HepG2 (cell line): Measurements from ENCODE around the gene RNF114. TPM values are rescaled to one million over a fixed set of nuclear protein-coding genes. Genes with fewer than 3 reads are reported as not detected.
A peak's percentile ranks its signal among the peaks of the same experiment; 100 is the strongest.

Source experiments
- HOXA3 ChIP-seq: sonication (generic); formaldehyde crosslinking; IDR thresholded peaks from 2 replicates; pipeline ENCODE4 v1.5.0; 2020; ENCODE audit warnings: missing genetic modification reagents
- RAD21 ChIP-seq: fragments of 450-650 bp; formaldehyde crosslinking; IDR thresholded peaks from 2 replicates; pipeline ENCODE4 v1.5.0; 2020; ENCODE audit warnings: mild to moderate bottlenecking
- RARA ChIP-seq: IDR thresholded peaks from 2 replicates; pipeline ENCODE4 v1.6.1; 2016; ENCODE audit warnings: missing genetic modification reagents, missing compliant biosample characterization
- ZKSCAN8 ChIP-seq: IDR thresholded peaks from 2 replicates; pipeline ENCODE4 v1.6.1; 2016; ENCODE audit warnings: borderline replicate concordance, missing genetic modification reagents, missing compliant biosample characterization
- ZMYM2 ChIP-seq: sonication (generic); formaldehyde crosslinking; IDR thresholded peaks from 2 replicates; pipeline ENCODE4 v1.8.0; 2022; ENCODE audit warnings: mild to moderate bottlenecking, missing genetic modification reagents
- ZNF124 ChIP-seq: sonication (generic); formaldehyde crosslinking; IDR thresholded peaks from 2 replicates; pipeline ENCODE4 v1.4.0; 2020; ENCODE audit warnings: missing genetic modification reagents
- ZNF205 ChIP-seq: IDR thresholded peaks from 2 replicates; pipeline ENCODE4 v1.6.1; 2018; ENCODE audit warnings: missing biosample characterization, missing genetic modification reagents
- ZNF335 ChIP-seq: sonication (generic); formaldehyde crosslinking; IDR thresholded peaks from 2 replicates; pipeline ENCODE4 v1.4.0; 2020; ENCODE audit warnings: missing genetic modification reagents
- ZNF652 ChIP-seq: IDR thresholded peaks from 2 replicates; pipeline ENCODE4 v1.6.1; 2016; ENCODE audit warnings: low read depth, borderline replicate concordance
- ZNF703 ChIP-seq: sonication (generic); formaldehyde crosslinking; IDR thresholded peaks from 2 replicates; pipeline ENCODE4 v1.5.1; 2020; ENCODE audit warnings: missing genetic modification reagents, mild to moderate bottlenecking, moderate library complexity, borderline replicate concordance
- polyA plus RNA-seq, 8 experiments: library from polyadenylated mRNA; depleted of rRNA in 3 of 8; stranded (reverse) in 7 of 8; unstranded in 1 of 8; fragments of >200 nt; fragmentation: Illumina TruSeq in 4 of 8; extraction: Trizol in 4 of 8; gene quantifications; 2 replicates each; pipeline versions ENCODE4 v1.2.1 to v1.2.3, GENCODE V29; 2011 to 2016; ENCODE audit warnings: low read depth in 4 of 8, missing spikeins in 1 of 8, mixed read lengths in 1 of 8; ENCODE audit not compliant: insufficient read depth in 1 of 8
- total RNA-seq, 5 experiments: library from RNA; depleted of rRNA; stranded (reverse); fragments of >200 nt; fragmentation: Illumina TruSeq; extraction: Trizol; gene quantifications; 2 replicates each; pipeline ENCODE4 v1.2.3, GENCODE V29; 2016; ENCODE audit warnings: low read depth in 1 of 5
- TF ChIP-seq, protein P1 (sequence below): IDR thresholded peaks from 2 replicates; pipeline ENCODE4 v1.6.1; 2016; ENCODE audit warnings: mild to moderate bottlenecking
- TF ChIP-seq, protein P2 (sequence below): sonication (generic); formaldehyde crosslinking; IDR thresholded peaks from 2 replicates; pipeline ENCODE4 v1.4.0; 2020; ENCODE audit warnings: missing genetic modification reagents
- TF ChIP-seq, protein P3 (sequence below): IDR thresholded peaks from 2 replicates; pipeline ENCODE4 v1.6.1; 2016; ENCODE audit warnings: mild to moderate bottlenecking, missing biosample characterization, missing genetic modification reagents
- TF ChIP-seq, protein P4 (sequence below): sonication (generic); formaldehyde crosslinking; IDR thresholded peaks from 2 replicates; pipeline ENCODE4 v1.5.0; 2020; ENCODE audit warnings: missing genetic modification reagents
- TF ChIP-seq, protein P5 (sequence below): IDR thresholded peaks from 2 replicates; pipeline ENCODE4 v1.6.1; 2018; ENCODE audit warnings: missing genetic modification reagents
- TF ChIP-seq, protein P6 (sequence below): sonication (generic); formaldehyde crosslinking; IDR thresholded peaks from 2 replicates; pipeline ENCODE4 v1.4.0; 2020; ENCODE audit warnings: missing genetic modification reagents, borderline replicate concordance
- TF ChIP-seq, protein P7 (sequence below): sonication (generic); formaldehyde crosslinking; IDR thresholded peaks from 2 replicates; pipeline ENCODE4 v1.8.0; 2022; ENCODE audit warnings: mild to moderate bottlenecking, missing genetic modification reagents, borderline replicate concordance

Gene RNF114
- total and polyA plus RNA-seq, 2 of the 13 experiments (the other 11 are each of a cell fraction or from before 2014, with no cell fraction given): 119 to 126 TPM

DNA sequence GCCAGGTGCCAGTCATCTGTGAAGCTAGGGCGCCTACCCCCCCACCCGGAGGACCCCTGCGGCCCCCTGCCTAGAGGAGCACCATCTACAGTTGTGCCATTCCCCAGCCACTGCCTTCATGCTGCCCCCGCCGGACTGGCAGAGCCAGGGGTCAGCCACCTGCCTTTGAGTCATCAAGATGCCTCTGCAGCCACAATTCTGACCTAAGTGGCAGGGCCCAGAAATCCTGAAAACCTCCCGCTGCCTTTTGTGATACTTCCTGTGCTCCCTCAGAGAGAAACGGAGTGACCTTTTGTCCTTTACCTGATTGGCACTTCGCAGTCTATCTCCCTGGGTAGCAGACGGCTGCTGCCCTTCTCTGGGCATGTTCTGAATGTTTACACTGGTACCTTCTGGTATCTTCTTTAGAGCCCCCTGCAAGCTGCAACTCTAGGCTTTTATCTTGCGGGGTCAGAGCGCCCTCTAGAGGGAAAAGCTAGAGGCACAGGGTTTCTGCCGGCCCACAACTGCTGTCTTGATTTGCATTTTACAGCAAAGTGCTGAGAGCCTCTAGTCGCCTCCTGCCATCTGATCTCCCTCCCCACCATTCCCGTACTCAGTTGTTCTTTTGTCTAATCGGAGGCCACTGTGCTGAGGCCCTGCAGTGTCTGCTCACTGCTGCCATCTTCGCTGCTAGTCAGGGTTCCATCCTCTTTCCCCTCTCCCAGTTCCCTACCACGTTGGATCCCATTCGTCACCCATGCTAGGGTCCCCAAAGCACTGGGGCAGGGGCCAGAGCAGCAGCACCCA, 47.8 kb upstream of the RNF114 start (continued):
- TF ChIP-seq, protein P1, sequence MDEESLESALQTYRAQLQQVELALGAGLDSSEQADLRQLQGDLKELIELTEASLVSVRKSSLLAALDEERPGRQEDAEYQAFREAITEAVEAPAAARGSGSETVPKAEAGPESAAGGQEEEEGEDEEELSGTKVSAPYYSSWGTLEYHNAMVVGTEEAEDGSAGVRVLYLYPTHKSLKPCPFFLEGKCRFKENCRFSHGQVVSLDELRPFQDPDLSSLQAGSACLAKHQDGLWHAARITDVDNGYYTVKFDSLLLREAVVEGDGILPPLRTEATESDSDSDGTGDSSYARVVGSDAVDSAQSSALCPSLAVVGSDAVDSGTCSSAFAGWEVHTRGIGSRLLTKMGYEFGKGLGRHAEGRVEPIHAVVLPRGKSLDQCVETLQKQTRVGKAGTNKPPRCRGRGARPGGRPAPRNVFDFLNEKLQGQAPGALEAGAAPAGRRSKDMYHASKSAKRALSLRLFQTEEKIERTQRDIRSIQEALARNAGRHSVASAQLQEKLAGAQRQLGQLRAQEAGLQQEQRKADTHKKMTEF (CRISPR knock-in tag): 0 out of 2 replicates have a peak, but pooled peaks have one; percentile 50
- TF ChIP-seq ZKSCAN8 (CRISPR knock-in tag) (0 out of 2 replicates have a peak, but pooled peaks have one; percentile 62), ZNF124 (CRISPR knock-in tag) (0 out of 2 replicates have a peak, but pooled peaks have one; percentile 31), HOXA3 (CRISPR knock-in tag) (no peak), ZNF205 (CRISPR knock-in tag) (no peak), ZNF703 (CRISPR knock-in tag) (no peak), ZNF652 (CRISPR knock-in tag) (no peak), RAD21 (CRISPR knock-in tag) (peak; percentile 91), ZMYM2 (no peak), RARA (peak; percentile 24; the same call in 1 of the 2 replicates), ZNF335 (CRISPR knock-in tag) (0 out of 2 replicates have a peak, but pooled peaks have one; percentile 49)
- TF ChIP-seq, protein P2, sequence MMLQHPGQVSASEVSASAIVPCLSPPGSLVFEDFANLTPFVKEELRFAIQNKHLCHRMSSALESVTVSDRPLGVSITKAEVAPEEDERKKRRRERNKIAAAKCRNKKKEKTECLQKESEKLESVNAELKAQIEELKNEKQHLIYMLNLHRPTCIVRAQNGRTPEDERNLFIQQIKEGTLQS: 0 out of 2 replicates have a peak, but pooled peaks have one; percentile 5
- TF ChIP-seq, protein P3, sequence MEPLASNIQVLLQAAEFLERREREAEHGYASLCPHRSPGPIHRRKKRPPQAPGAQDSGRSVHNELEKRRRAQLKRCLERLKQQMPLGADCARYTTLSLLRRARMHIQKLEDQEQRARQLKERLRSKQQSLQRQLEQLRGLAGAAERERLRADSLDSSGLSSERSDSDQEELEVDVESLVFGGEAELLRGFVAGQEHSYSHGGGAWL (CRISPR knock-in tag): 0 out of 2 replicates have a peak, but pooled peaks have one; percentile 17
- TF ChIP-seq, protein P4, sequence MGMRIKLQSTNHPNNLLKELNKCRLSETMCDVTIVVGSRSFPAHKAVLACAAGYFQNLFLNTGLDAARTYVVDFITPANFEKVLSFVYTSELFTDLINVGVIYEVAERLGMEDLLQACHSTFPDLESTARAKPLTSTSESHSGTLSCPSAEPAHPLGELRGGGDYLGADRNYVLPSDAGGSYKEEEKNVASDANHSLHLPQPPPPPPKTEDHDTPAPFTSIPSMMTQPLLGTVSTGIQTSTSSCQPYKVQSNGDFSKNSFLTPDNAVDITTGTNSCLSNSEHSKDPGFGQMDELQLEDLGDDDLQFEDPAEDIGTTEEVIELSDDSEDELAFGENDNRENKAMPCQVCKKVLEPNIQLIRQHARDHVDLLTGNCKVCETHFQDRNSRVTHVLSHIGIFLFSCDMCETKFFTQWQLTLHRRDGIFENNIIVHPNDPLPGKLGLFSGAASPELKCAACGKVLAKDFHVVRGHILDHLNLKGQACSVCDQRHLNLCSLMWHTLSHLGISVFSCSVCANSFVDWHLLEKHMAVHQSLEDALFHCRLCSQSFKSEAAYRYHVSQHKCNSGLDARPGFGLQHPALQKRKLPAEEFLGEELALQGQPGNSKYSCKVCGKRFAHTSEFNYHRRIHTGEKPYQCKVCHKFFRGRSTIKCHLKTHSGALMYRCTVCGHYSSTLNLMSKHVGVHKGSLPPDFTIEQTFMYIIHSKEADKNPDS (CRISPR knock-in tag): no peak
- TF ChIP-seq, protein P5, sequence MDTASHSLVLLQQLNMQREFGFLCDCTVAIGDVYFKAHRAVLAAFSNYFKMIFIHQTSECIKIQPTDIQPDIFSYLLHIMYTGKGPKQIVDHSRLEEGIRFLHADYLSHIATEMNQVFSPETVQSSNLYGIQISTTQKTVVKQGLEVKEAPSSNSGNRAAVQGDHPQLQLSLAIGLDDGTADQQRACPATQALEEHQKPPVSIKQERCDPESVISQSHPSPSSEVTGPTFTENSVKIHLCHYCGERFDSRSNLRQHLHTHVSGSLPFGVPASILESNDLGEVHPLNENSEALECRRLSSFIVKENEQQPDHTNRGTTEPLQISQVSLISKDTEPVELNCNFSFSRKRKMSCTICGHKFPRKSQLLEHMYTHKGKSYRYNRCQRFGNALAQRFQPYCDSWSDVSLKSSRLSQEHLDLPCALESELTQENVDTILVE (CRISPR knock-in tag): 0 out of 2 replicates have a peak, but pooled peaks have one; percentile 48
- TF ChIP-seq, protein P6, sequence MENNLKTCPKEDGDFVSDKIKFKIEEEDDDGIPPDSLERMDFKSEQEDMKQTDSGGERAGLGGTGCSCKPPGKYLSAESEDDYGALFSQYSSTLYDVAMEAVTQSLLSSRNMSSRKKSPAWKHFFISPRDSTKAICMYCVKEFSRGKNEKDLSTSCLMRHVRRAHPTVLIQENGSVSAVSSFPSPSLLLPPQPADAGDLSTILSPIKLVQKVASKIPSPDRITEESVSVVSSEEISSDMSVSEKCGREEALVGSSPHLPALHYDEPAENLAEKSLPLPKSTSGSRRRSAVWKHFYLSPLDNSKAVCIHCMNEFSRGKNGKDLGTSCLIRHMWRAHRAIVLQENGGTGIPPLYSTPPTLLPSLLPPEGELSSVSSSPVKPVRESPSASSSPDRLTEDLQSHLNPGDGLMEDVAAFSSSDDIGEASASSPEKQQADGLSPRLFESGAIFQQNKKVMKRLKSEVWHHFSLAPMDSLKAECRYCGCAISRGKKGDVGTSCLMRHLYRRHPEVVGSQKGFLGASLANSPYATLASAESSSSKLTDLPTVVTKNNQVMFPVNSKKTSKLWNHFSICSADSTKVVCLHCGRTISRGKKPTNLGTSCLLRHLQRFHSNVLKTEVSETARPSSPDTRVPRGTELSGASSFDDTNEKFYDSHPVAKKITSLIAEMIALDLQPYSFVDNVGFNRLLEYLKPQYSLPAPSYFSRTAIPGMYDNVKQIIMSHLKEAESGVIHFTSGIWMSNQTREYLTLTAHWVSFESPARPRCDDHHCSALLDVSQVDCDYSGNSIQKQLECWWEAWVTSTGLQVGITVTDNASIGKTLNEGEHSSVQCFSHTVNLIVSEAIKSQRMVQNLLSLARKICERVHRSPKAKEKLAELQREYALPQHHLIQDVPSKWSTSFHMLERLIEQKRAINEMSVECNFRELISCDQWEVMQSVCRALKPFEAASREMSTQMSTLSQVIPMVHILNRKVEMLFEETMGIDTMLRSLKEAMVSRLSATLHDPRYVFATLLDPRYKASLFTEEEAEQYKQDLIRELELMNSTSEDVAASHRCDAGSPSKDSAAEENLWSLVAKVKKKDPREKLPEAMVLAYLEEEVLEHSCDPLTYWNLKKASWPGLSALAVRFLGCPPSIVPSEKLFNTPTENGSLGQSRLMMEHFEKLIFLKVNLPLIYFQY (CRISPR knock-in tag): no peak
- TF ChIP-seq, protein P7, sequence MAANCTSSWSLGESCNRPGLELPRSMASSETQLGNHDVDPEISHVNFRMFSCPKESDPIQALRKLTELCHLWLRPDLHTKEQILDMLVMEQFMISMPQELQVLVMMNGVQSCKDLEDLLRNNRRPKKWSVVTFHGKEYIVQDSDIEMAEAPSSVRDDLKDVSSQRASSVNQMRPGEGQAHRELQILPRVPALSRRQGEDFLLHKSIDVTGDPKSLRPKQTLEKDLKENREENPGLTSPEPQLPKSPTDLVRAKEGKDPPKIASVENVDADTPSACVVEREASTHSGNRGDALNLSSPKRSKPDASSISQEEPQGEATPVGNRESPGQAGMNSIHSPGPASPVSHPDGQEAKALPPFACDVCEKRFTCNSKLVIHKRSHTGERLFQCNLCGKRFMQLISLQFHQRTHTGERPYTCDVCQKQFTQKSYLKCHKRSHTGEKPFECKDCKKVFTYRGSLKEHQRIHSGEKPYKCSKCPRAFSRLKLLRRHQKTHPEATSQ (CRISPR knock-in tag): 0 out of 2 replicates have a peak, but pooled peaks have one; percentile 75
